GM12874 (cell line): ENCODE results near the gene ATP6V0A1.

Experiments used
- TF ChIP-seq, protein P1 (sequence below): IDR thresholded peaks from 2 replicates; pipeline ENCODE4 v1.5.1; 2011; ENCODE audit warnings: low read depth, mild to moderate bottlenecking, control low read depth, low read length, moderate library complexity; ENCODE audit not compliant: insufficient read depth

ATP6V0A1 gene

DNA sequence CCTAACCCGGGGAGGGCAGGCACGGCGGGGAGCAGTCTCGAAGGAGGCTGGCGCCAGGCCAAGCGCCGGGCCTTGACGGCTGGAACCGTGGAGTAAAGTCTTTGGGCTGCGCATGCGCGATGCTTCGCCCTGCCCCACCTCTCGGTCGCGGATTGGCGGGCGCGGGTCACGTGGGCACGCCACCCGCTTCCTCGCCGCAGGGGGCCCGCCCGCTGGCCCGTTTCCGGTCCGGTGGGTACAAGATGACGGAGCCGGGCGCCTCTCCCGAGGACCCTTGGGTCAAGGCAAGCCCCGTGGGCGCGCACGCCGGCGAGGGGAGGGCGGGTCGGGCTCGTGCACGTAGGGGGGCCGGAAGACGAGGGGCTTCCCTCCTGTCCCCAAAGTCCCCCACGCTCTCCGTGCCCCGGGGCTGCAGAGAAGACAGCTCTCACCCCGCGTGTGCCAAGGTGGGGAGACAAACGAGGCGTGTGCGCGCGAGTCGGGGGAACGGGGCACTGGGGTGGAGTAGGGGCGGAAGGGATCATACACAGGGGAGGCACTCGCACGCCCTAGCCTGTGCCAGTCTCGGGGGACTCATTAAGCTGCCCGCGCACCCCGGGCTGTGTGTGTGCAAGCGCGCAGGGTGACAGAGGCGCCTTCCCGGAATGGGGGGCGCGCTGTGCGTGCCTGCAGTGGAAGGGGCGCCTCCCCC is 108.3 kb downstream of the ATP6V0A1 start, which contains the start of gene MLX:
Gene MLX (plus strand): TSS at position 218 of the 691 bp plus-strand sequence. CDS start 25 bp downstream, at position 243.
- TF ChIP-seq, protein P1, sequence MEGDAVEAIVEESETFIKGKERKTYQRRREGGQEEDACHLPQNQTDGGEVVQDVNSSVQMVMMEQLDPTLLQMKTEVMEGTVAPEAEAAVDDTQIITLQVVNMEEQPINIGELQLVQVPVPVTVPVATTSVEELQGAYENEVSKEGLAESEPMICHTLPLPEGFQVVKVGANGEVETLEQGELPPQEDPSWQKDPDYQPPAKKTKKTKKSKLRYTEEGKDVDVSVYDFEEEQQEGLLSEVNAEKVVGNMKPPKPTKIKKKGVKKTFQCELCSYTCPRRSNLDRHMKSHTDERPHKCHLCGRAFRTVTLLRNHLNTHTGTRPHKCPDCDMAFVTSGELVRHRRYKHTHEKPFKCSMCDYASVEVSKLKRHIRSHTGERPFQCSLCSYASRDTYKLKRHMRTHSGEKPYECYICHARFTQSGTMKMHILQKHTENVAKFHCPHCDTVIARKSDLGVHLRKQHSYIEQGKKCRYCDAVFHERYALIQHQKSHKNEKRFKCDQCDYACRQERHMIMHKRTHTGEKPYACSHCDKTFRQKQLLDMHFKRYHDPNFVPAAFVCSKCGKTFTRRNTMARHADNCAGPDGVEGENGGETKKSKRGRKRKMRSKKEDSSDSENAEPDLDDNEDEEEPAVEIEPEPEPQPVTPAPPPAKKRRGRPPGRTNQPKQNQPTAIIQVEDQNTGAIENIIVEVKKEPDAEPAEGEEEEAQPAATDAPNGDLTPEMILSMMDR: no peak

DNA sequence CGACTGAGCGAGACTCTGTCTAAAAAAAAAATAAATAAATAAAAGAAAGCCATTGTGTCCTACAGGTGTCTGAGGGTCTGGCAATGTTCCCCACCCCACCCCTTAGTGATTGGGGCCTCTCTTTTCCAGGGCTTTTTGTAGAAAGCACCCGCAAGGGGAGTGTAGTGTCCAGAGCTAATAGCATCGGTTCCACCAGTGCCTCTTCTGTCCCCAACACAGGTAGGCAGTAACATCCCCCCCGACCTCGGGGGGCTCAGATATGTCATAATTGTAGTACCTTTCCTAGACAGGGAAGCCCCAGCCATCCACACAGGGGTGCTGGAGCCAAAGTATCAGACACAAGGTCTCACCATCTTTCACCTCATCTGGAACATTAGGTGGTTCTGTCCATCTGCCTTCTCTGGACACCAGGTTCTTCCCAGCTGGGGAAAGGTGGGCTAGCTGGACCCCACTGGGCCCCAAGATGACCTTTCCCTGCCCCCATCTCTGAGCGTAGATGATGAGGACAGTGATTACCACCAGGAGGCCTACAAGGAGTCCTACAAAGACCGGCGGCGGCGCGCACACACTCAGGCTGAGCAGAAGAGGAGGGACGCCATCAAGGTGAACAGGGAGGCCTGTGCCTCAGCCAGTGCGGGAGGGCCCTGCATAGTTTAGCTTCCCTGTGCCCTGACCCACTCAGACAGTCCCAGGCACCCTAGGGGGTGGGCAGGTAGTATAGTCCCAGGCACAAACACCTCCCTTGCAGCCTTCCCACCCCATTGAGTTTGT is 109.8 kb downstream of the ATP6V0A1 start:
- TF ChIP-seq, protein P1: no peak

DNA sequence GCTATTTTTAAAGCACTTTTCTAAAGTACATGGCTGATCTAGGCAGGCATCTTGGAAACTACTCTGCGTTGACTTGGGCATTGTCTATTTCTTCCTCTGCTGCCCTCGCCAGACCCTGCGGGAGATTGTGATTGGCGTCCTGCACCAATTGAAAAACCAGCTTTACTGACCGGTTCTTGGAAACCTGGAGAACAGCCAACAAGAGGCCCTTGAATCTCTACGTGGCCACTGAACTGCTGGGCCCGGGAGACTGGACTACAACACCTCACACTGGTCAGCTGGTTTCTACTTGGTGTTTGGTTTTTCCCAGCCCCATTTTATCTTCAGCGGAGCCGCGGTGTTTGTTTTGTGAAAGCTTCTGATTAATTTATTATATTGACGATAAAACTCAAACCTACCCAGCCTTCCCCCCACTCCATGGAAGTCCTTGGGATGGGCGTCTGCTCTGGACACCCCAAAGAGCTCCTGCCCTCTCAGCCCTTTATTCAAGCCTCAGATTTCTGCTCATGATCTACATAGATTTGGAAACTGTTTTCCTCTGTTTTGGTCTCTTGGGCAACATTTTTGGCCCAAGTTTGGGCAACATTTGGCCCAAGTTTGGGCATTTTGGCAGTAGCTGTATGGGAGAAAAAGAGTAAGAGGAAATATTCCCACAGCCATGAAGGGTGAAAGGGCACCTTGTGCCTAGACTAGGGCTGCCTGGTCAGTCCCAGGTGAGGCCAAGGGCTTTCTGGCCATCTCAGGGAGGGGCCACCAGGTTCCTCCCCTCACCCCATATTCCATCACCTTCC is 113.0 kb downstream of the ATP6V0A1 start:
- TF ChIP-seq, protein P1: no peak
